NCI-H1694 treated with DMSO at 0.1 percent for 48 hours (cell line): ENCODE results near the gene U2AF1.
"Not testable (repeated sequence)": the region's sequence is repeated elsewhere in the genome, so short reads cannot be mapped to it uniquely, and the experiment has no call there.

Source experiments
- DNase-seq: peaks from one replicate; lab custom pipeline; 2025; lab: John Stamatoyannopoulos, UW

U2AF1 gene, protein sequence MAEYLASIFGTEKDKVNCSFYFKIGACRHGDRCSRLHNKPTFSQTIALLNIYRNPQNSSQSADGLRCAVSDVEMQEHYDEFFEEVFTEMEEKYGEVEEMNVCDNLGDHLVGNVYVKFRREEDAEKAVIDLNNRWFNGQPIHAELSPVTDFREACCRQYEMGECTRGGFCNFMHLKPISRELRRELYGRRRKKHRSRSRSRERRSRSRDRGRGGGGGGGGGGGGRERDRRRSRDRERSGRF

DNA sequence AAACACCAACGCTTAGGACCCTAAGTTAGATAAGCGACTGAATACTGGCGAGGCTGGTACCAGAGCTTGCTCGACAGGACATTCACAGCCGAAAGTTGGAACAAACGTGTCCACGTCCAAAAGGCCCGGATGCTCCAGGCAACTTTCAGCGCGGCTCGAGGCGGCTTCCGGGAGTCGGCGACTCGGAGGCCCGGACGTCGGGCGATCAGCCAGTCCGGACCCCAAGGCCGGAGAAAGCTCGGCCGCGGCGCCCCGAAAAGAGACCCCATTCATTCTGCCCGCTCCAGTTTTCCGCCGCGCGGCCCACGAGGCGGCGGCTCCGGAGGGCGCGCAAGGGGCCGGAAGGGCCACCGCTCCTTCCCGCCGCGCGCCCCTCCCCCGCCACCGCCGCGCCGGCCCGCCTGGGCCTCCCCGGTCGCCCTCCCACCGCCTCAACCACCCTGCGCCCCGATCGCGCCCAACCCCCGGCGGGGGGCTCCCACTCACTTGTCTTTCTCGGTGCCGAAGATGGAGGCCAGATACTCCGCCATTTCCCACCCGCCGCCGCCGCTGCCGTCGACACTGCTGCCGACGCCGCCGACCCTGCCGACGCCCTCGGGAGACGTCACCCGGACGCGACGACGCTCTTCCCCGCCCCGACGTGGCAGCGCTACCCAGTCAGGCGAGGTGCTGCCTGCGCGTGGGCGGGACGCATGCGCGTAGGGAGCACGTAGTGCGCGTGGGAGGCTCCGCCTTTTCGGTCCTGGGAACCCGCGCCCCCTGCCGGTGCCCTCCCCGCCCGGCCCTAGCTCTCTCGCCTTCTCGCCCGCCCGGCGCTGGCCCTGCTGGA, at the start of gene U2AF1:
Gene U2AF1, minus strand, starts transcription at position 606 of the 829 bp plus-strand sequence. Its CDS starts 76 bp downstream, at position 530.
- DNase-seq, result not testable (repeated sequence)

DNA sequence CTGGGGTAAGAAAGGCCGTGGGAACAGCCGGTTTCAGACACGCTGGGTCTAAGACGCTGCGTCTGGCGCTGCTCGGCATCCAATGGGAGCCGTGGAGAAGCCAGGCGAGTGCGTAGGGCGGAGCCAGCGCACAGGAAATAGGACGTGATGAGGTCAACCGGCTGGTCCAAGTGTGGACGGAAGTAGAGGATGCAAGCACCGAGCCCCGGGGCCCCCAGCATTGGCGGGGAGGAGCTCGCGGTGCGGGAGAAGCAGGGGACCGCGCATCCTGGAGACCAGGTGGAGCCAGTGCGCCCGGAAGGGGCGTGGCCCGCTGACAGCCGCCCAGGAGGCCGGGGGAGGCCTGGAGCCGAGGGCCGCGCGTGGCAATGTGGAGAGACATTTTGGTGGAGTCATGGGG, 46.2 kb upstream of the U2AF1 start:
- not testable (repeated sequence) for DNase-seq

DNA sequence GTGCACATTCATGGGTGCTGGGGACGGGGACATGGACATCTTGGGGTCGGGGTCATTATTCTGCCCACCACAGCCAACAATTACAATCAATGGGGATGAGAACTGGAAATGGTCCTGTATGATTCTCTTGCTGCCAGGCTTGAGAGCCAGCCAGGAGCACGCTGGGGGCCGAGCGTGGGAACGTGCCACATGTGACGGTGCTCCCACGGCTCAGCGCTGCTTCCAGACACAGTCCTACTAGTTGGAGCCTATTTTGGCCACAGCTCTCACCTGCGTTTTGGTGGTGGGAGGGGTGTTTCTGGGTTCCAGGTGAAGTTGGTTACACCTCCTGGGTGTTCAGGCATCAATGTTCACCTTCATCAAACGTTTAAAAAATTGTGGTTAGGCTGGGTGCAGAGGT, 42.0 kb upstream of the U2AF1 start:
- not testable (repeated sequence) for DNase-seq

DNA sequence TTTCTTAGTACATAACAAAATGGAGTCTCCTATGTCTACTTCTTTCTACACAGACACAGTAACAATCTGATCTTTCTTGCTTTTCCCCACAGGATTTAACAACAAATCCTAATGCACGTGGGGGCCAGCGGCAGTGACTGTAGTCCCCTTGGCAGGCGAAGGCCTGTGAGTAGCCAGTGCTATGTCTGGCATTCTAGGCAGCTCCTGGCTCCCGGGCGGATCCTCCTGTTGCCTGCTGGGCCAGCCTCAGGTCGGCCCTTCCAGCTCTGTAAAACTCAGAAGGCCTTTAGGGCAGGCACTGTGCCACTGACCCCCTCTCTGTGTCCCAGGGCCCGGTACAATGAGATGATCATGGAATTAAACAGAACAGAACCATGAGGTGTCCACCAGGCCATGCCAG, 40.6 kb upstream of the U2AF1 start:
- not testable (repeated sequence) for DNase-seq

DNA sequence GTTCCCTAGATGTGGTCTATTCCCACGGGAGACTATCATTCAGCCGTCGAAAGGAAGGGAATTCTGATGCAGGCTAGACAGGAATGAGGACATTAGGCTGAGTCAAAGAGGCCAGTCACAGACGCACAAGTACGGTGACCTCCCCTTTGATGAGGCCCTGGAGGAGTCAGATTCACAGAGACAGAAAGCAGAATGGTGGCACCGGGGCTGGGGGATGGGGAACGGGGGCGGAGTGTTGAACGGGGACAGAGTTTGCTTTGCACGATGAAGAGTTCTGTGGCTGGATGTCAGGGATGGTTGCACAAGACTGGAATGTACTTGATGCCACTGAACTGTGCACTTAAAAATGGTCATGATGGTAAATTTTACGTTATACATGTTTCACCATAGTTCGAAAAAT, 39.3 kb upstream of the U2AF1 start:
- DNase-seq, result not testable (repeated sequence)

DNA sequence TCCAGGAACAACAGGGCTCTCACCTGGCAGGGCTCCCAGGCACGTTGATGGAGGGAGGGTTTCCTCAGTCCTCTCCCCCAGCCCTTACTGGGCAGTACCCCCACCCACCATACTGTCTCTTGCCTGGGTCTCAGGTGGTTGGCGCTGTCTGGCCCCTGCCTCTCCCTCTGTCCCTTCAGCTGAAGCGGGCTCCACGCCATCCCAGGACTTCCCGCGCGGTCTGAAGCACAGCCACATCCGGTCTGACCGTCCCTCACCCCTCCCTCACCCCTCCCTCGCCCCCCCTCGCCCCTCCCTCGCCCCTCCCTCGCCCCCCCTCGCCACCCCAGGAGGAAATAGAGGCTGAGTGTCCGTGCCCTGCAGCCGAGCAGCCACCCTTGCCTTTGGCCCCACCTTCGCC, 34.0 kb upstream of the U2AF1 start:
- DNase-seq, result not testable (repeated sequence)

DNA sequence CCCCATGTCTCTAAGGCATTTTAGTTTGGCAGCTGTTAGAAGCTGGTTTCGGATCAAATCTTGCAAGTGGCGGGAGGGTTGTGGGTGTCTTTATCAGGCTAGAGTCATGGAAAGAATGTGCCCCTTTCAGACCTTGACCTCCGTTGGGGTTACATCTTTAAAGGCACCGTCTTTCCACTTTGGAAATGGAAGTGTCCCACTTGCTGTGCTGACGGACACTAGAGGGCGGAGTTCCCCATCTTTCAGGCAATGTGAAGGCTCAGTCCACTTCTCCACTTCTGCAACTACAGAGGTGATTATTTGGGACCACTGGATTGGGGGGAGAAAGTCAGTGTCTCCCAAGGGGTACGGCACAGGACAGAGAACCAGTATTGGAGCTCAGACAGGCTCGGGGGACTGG, 31.6 kb upstream of the U2AF1 start:
- DNase-seq, result not testable (repeated sequence)

DNA sequence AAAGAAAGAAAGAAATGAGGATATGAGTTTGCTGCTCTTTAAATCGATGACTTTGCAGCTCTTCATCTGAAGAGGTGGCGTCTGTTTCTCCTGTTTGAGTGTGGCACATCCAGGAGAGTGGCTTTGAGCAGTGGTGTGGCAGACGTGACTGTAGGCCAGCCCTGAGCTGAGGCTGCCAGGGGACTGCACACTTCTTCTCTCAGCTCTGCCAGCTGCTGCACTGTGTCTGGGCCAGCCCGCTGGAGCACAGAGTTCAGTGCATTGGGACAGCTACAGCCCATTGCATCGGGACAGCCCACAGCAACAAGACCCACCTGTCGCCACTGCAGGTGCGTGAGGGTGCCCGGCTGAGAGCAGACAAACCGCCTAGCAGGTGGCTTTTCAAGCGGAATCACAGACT, 27.1 kb upstream of the U2AF1 start:
- DNase-seq, result not testable (repeated sequence)

DNA sequence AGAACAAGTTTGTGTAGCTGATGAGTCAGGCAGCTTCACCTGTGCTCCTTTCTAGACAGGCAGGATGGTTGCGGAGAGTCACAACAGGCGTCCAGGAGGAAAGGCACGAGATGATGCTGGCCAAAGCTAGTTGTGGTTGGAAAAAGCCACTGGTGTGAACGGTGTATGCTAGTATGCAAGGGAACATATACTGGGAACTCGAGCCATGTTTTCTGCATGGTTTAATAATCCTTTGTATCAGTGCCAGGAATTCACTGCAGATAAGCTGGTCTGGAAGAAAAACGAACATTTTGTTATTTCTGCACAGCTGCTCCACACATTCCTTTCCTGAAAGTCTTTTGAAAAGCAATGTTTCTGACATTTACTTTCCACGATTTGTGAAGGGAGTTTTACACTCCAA, 22.7 kb upstream of the U2AF1 start:
- not testable (repeated sequence) for DNase-seq

DNA sequence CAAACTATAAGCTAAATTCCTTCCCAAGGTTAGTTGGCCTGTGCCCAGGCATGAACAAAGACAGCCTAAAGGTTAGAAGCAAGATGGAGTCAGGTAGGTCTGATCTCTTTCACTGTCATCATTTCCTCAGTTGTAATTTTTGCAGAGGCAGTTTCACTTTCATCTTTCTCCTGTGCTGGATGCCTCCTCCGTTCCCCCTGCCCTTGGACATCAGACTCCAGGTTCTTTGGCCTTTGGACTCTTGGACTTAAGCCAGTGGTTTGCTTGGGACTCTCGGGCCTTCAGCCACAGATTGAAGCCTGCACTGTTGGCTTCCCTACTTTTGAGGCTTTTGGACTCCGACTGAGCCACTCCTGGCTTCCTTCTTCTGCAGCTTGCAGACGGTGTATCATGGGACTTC, 8.6 kb upstream of the U2AF1 start:
- DNase-seq, result not testable (repeated sequence)

DNA sequence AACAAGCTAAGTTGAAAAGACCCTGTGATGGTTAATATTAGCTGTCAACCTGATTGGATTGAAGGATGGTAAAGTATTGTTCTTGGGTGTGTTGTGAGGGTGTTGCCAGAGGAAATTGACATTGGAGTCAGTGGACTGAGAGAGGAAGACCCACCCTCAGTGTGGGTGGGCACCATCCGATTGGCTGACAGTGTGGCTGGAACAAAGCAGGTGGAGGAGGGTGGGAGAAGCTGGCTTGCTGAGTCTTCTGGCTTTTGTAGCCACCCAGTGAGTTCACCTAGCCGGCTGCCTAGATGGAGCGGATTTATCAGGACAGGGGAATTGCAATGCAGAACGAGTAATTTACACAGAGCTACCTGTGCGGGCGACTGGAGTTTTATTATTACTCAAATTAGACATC, 7.1 kb upstream of the U2AF1 start:
- not testable (repeated sequence) for DNase-seq

DNA sequence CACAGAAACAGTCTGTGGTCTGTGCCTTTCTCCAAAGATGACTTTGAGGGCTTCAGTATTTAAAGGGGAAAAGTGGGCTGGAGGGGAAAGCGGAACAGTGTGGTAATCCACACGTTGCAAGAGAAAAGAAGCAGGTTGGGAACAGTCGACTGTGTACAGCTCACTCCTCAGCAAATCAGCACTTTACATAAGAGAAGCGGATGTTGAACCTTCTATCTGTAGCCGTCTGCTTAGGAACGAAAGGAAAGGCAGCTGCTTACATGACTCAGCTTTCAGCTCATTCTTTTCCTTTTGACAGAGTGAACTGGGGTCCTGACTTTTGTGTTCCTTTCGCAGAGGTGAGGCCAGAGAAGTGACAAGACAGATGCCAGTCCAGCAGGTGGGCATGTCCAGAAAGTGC, 1.6 kb upstream of the U2AF1 start:
- not testable (repeated sequence) for DNase-seq

DNA sequence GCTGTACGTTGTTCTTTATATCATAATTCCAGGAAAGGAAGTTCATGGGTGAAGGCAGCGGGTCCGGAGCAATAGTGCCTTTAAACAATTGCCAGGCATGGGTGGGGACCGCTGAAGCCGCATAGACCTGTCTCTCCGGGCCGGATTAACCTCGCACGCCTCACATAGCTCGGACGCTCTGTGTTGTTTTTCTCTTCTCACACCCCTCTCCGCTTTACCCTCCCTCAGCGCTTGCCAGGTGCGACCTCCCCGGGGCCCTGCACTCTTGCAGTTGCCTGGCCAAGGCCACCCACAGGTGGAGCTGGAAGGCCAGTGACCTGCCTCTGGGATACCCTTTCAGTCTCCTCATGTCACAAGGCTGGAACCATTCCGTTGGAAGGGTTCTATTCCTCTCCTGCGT, 807 bp upstream of the U2AF1 start:
- not testable (repeated sequence) for DNase-seq

DNA sequence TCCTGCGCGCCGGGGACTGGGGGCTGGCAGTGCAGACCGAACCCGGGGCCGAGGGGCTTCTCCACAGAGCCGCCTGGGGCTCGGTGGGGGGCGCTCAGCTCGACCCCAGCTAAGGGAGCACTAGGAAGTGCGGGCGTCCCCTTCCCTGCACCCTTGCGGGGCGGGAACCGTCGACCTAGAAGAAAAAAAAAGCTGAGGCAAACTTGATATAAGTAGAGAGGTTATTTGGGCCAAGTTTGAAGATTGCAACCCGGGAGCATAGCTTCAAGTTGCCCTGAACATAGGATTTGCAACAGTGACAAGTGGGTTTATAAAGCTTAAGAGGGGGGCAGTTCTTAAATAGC, 396 bp upstream of the U2AF1 start:
- not testable (repeated sequence) for DNase-seq

DNA sequence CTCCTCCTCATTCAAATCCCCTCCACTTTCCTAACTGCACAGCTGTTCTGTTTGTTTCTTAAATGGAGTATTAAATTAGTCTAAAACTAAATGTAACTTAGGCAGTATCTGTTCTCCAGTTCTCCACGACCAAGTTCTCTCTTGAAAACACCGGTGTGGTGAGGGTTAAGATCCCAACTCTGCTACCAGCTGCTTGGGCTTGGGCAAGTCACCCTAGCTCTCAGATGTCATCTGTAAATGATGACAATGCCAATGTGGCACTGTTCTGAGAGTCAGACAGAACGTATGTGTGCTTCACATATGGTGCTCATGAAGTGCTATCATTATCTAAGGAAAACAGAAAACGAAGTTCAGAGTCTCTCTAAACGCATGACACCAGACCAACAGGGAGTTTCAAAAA, 2.7 kb downstream of the U2AF1 start:
- DNase-seq, result not testable (repeated sequence)

DNA sequence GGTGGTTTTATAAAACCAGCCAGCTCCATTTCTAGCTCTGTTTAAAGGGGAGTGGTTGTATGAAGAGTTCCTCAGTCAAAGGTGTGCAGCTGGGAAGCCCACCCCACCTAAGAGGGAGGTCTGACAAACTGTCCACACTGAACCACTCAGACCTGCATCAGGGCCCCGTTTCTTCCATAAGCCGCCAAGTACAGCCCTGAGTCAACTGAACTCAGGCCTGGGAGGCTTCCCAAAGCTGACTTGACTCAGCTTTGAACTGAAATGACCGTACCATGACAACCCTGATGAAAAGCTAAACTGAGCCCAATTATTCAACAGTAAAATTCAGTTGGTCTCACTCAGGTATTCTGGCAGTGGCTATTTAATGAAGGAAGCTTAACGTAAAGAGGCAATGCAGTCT, 5.1 kb downstream of the U2AF1 start:
- DNase-seq, result not testable (repeated sequence)

DNA sequence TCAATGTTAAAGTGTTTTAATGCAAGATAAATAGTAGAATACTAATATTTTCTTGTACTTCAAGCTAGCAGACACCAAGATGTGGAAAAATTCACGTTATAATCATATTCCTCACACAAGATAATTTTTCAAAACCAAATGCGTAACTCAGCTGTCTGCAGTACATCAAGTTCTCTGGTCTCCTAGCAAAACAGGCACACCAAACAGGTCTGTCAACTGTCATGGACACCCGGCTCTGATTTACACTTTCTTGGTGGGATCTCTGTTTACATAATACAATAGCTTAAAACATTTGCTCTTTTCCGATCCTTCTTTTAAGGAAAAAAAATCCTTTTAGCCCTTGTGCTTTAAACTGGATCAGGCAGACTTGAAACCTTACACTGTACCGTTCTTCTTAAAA, 5.7 kb downstream of the U2AF1 start:
- not testable (repeated sequence) for DNase-seq

DNA sequence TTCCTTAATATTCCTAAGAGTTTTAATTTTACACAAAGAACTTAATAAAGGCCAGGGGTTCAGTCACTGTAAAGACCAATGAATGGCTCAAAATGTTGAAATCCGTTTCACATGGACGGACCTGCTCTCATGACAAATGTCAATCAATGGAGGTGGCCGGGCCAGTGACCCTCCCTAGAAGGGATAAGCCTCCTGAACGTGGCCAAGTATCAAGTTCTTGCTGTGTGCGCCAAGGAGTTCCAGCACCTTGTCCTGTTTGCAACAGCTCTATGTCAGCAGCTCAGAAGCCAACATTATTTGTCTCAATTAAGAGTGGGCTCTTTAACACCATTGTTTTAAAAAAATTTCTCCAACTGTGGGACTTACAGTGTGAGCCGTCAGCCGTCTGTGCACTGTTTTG, 6.4 kb downstream of the U2AF1 start:
- not testable (repeated sequence) for DNase-seq

DNA sequence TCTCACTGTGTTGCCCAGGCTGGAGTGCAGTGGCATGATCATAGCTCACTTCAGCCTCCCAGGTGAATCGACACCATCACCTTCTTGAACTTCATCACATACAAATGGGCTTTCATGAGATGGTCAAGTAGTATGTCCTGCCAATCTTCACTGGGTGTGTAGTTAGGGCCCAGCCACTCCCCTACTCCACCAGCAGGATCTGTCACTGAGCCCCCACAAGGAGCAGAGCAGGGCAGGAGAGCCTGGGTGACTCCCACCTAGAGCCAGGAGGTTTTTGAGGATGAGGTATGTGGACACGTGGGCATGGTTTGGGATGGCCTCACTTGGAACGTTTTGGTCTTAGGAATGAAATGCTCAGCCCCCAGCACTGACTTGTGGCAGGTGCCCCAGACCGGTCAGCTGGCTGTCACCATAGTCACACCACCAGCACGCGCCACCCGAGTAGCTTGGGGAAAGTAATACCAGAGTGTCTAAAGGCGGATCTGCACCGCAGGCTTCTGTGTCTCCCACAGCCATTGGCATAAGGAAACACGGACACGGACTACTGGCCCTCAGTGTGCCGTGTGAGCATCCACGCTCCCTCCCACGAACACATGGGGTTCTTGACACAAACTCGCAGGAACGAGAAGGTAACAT, 15.3 kb downstream of the U2AF1 start:
- not testable (repeated sequence) for DNase-seq

DNA sequence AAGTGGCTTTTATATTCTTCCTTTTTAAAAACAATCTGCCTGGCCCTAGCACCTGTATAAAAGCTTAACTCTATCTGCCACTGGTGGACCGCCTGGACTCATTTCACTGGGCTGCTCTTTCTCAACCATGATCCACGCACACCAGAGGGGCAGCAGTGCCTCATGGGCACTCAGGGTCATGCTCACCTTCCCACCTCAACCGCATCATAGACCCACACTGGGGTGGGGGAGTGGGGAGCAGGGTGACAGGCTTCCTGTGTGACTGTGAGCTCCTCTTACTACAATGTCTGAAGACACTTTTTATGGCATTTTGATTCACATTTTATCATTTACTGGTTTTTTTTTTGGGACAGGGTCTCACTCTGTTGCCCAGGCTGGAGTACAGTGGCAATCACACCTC, 16.4 kb downstream of the U2AF1 start:
- DNase-seq, result not testable (repeated sequence)

DNA sequence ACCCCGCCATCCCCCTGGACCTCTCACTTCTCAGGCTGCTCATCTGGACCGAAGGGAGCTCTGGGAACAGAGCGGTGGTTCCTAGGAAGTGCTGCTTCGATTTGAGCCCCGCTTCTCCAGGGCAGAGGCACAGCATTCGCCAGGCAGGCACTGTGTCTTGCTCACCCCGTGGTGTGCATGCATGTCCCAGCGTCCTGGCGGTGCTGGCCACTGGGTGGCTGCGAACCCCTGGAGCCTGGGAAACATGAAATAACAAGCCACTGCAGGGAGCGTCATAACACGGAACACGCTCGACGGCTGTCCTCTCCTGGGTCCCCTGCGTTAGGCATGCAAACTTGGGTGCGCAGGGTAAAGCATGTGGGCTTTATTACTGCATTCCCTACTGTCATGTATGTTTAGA, 17.9 kb downstream of the U2AF1 start:
- DNase-seq, result not testable (repeated sequence)

DNA sequence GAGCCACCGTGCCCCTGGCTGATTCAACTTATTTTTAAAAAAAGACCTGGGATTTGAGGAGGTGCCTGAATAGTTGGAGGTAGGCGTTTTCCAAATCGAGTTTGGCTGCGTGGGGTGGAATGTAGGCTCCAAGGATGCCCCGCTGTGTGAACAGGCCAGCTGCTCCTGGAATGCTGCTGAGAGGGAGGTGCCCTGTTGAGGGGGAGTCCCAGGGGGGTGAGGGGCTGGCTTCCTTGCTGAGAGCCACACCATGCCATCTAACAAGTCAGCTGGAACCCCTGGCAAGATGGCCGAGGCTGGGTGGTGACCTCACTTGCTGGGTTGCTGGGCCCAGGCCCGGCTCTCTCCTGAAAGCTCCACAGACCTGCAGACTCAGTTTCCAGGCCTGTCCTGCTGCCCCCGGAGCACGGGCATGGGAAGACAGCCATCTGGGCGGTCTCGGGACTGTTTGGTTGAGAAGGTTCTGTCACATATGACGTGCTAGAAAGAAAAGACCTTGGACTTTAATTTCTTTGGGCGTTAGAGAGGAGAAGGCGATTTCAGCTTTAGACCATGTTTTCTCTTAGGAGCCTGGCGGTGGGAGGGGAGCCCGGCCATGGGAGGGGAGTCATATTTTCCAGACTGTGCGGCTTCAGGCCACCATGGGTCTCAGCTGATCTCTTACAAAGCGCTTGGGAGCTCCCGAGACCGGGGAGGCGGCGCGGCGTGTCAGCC, 24.6 kb downstream of the U2AF1 start:
- not testable (repeated sequence) for DNase-seq
